GM03348 (cell line): ENCODE results near the gene SKIC2.
"Not testable (repeated sequence)": the region's sequence is repeated elsewhere in the genome, so short reads cannot be mapped to it uniquely, and the experiment has no call there.

Source experiments
- DNase-seq: peaks from one replicate; pipeline ENCODE4 v3.0.0; 2012; ENCODE audit warnings: low spot score

The SKIC2 gene

GRCh38 chr6:31969712-31970603 is 11.0 kb downstream of the SKIC2 start:
- no peak for DNase-seq

DNA sequence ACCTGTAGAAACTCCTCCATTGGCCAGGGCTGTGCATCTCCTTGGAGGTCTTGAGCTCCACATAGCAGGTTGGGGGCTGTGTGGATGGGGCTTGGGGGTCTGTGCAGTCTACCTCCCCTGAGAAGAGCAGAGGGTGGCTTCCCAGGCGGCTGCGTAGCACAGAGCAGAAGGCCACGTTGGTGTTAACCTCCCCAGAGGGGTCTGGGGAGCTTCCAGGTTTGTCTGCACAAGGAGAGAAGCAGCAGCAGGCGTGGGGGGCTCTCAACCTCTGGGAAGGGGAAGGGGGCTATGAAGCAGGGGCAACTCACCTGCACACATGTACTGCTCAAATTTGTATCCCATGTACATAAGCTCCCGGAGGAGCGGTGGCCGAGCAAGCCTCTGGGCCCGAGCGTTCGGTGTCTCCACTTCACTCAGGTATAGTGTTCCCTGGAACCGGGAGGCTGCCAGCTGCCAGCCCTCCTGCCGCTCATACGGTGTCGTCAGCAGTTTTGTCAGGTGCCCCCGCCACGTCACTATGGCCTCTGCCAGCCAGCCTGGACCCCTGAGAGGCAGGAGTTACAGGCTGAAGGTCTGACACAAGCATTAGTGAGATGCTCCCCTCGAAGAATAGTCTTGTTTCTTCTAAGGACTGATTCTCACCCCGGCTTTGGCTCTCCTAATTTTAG is 11.8 kb downstream of the SKIC2 start:
- DNase-seq = no peak

DNA sequence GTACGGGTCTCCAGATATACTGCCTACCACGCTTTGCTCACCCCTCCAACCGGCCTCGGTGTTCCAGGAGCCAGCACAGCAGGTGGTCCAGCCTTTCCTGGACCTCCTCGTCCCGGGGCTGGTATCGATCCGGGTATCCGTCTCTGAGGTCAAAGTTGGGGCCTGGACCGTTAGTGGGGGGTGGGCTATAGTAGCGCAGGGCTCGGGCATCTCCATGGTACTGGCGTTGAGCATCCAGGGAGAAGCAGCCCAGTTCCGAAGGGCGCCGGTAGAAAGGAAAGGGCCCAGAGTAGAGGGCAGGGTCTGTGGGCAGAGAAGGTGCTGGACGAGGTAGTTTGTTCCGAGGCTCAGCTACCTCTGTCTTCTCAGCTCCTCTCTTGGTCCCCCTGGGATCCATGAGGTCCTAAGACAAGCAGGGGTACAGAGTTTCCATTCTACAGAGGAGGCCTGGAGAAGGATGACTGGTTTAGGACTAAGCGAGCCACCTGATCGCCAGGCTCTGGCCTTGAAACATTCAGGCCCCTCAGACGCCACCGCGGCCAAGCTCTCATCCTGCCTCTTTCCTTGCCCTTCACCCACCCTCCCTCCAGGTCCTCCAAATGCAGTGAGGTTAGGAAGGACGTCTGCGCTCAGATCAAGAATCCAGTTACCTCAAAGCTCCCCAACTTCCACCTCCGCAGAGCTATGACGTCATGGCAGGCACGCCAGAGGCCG is 12.5 kb downstream of the SKIC2 start:
- no peak for DNase-seq

GRCh38 chr6:31971993-31972708 is 13.2 kb downstream of the SKIC2 start, which contains the start of gene DXO:
Gene DXO, minus strand, starts transcription at chr6:31972138. Its CDS starts 463 bp downstream, at chr6:31971675.
- peak; percentile 99 for DNase-seq

DNA sequence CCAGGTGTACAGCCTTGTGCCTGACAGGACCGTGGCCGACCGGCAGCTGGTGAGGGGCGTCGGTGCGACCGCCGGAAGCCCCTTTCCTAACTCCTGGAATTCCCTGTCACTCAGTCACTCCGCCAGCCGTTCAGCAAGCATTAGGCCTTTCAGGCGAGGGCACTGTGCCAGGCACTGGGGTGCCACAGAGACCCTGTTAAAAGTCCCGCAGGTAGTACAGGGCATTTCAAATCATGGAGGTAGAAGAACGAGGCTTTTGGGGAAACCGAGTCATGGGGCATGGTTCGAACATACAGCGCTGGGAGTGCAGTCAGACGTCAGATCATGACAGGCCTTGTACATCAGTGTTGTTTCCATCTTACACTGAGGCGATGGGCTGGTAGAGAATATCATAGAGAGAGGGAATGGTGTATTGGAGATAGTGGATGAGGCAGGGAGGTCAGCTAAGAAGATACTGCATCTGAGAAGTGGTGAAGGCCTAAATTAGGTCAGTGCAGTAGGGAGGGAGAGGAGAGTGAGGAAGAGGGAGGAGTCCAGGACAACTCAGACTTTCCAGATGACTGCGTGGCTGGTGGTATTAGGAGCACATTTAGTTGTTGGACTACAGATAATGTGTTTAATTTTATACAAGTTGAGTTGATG is 13.9 kb downstream of the SKIC2 start:
- DNase-seq = peak; percentile 68

DNA sequence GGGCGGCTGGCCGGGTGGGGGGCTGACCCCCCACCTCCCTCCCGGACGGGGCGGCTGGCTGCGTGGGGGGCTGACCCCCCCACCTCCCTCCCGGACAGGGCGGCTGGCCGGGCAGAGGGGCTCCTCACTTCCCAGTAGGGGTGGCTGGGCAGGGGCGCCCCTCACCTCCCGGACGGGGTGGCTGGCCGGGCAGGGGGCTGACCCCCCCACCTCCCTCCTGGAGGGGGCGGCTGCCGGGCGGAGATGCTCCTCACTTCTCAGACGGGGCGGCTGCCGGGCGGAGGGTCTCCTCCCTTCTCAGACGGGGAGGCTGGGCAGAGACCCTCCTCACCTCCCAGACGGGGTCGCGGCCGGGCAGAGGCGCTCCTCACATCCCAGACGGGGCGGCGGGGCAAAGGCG is 17.1 kb downstream of the SKIC2 start:
- not testable (repeated sequence) for DNase-seq

DNA sequence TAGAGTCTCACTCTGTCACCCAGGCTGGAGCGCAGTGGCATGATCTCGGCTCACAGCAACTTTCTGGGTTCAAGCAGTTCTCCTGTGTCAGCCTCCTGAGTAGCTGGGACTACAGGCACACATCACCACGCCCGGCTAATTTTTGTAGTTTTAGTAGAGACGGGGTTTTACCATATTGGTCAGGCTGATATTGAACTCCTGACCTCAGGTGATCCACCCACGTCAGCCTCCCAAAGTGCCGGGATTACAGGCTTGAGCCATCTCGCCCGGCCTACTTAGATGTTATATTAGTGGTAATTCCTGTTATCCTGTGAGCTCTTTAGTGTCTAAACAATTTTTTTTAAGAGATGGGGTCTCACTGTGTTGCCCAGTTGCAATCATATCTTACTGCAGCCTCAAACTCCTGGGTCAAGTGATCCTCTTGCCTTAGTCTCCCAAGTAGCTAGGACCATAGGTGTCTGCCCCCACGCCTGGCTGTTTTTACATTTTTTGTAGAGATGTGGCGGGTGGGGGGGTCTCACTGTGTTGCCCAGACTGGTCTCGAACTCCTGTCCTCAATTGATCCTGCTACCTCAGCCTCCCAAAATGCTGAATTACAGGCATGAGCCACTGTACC is 18.9 kb downstream of the SKIC2 start:
- DNase-seq = no peak

DNA sequence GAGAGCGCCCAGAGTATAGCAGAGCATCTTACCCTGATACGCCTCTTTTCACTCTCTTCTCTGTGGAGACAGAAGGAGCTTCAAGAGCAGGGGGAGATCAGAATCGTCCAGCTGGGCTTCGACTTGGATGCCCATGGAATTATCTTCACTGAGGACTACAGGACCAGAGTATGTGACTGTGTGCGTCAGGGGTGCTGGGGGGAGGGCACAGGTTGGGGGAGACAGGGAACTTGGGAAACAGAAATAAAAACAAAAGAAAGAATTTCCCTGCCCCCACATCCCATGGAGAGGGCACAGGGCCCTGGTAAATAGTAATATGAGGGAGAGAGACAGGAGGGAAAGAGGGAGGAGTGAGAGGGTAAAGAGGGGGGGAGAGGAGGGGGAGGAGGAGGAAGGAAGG is 19.9 kb downstream of the SKIC2 start:
- no peak for DNase-seq

- no peak for DNase-seq
These were observed 20.4 kb downstream of the SKIC2 start for GRCh38 chr6:31979238-31979898.

DNA sequence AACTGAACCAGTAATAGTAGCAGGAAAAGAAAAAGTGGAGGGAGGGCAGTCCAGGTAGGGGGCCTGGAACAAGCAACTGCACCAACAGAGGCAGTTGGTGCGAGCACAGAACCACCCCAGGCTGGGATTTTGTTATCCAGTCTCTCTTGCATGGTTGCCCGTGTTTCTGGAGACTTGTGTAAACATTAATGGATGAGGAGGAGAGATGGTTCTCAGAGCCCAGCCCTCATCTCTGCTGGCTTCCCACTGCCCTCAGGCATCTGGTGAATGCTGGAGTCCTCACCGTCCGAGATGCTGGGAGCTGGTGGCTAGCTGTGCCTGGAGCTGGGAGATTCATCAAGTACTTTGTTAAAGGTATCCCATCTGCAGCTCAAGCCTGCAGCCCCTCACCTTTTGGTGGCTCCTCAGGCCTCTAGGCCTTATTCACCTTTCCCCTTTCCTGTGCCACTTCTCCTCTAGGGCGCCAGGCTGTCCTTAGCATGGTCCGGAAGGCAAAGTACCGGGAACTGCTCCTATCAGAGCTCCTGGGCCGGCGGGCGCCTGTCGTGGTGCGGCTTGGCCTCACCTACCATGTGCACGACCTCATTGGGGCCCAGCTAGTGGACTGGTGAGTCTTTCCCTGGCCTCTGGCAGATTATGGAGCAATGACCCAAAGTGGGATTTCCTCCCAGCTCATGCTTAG is 21.4 kb downstream of the SKIC2 start:
- not testable (repeated sequence) for DNase-seq

GRCh38 chr6:31980998-31981397 is 22.0 kb downstream of the SKIC2 start:
- not testable (repeated sequence) for DNase-seq

DNA sequence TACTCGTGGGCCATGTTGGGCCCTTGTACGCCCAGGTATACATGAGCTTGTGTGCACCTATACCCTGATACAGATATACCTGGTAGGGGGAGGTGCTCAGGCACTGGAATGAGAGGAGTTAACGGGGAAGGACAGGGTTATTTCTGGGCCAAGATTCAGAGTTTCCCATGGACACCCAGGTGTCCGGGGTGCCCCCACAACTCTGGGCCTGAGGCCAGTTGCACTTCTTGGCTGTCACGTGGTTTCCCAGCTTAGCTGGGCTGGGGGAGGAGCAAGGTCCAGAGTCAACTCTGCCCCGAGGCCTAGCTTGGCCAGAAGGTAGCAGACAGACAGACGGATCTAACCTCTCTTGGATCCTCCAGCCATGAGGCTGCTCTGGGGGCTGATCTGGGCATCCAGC is 22.8 kb downstream of the SKIC2 start, which contains the start of gene C4A:
TSS of gene C4A (plus strand) at position 314 of the 400 bp plus-strand sequence. CDS start at position 365, 51 bp downstream.
- not testable (repeated sequence) for DNase-seq

DNA sequence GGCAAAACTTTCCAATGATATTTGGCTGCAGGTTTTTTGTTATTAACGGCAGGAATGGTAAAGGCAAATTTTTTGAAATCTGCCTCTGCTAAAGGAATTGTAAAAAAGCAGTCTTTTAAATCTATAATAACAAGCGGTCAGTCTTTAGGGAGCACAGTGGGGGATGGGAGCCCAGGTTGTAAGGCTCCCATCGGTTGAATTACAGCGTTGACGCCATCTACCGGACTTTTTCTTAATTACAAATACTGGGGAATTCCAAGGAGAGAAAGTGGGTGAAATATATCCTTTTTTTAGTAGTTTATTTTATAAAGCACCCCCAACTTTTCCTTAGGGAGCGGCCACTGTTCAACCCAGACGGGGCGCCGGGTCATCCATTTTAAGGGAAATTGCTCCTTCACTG is 30.4 kb downstream of the SKIC2 start:
- not testable (repeated sequence) for DNase-seq

GRCh38 chr6:31994421-31994820 is 35.4 kb downstream of the SKIC2 start:
- not testable (repeated sequence) for DNase-seq

DNA sequence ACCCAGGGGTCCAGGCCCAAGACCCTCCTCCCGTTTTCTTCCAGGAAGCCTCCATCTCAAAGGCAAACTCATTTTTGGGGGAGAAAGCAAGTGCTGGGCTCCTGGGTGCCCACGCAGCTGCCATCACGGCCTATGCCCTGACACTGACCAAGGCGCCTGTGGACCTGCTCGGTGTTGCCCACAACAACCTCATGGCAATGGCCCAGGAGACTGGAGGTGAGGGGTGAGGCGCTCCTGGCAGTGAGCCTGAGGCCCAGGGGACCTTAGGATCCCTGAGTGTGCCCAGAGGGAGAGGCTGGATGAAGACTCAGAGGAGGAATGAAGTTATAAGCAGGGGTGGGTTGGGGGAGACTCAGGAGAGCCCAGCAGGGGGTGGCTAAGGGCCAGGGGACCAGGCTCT is 37.4 kb downstream of the SKIC2 start:
- not testable (repeated sequence) for DNase-seq

GRCh38 chr6:32002546-32003268 is 43.7 kb downstream of the SKIC2 start:
- not testable (repeated sequence) for DNase-seq

DNA sequence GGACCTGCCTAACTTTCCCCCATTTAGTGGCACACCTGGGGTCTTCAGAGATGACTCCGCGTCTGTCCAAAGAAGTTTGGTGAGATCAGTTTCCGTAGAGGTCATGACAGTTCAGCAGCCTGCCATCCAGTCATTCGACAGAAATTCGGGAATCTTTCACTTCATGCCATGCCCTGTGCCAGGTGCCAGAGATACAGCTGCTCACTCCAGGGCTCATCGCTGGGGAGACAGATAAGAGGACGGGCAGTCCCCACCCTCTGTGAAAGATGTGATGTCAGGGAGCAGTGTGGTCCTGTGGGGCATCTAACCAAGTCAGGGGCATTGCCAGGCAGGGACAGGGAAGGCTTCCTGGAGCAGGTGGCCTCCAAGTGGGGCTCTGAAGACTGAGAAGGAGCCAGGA is 44.3 kb downstream of the SKIC2 start:
- DNase-seq = not testable (repeated sequence)

GRCh38 chr6:32004393-32004792 is 45.4 kb downstream of the SKIC2 start:
- DNase-seq = not testable (repeated sequence)
